Measurements from ENCODE around the gene PLD1.

- peak; percentile 31 for TF ChIP-seq POLR2A (IDR thresholded peaks at IDR 0.05; ENCODE audit: low read length)
- TF ChIP-seq GATA1 (IDR thresholded peaks at IDR 0.05; ENCODE audit: low read depth, low read length): no peak
Measured at GRCh38 chr3:171811295-171811912, 1.1 kb upstream of the PLD1 start.
